CD4-positive, alpha-beta T cell (primary cell): ENCODE data around the gene ATOX1. TPM values are rescaled to one million over a fixed set of nuclear protein-coding genes. Genes with fewer than 3 reads are reported as not detected.
"Not testable (repeated sequence)": the region's sequence is repeated elsewhere in the genome, so short reads cannot be mapped to it uniquely, and the experiment has no call there.

Experiments used
- ATAC-seq: fragments of 200-7000 bp; cut with Tn5 transposase; one replicate; pipeline ENCODE4 v1.10.0; 2022; ENCODE audit warnings: mild to moderate bottlenecking; ENCODE audit not compliant: poor library complexity
- CTCF ChIA-PET: fragments of 350-600 bp; sonication (Branson Sonifier 250); formaldehyde crosslinking; loops from one replicate; lab custom pipeline; 2021; ENCODE audit warnings: antibody characterized with exemption, inconsistent platforms; lab: Charles Lee
- POLR2A ChIA-PET: fragments of 350-600 bp; sonication (Branson Sonifier 250); formaldehyde crosslinking; loops from one replicate; lab custom pipeline; 2021; ENCODE audit warnings: antibody characterized with exemption, inconsistent platforms; lab: Charles Lee
- DNase-seq, 14 experiments: peaks; one replicate each; pipeline ENCODE4 v3.0.0-alpha.2; 2013 to 2020; ENCODE audit warnings: mixed read lengths in 2 of 14
- H3K27ac ChIP-seq, 2 donors: one replicate each; pipeline versions ENCODE4 v1.5.1 to v1.7.0; 2013; ENCODE audit warnings: low read length in 2 of 2, low read depth in 1 of 2, mild to moderate bottlenecking in 1 of 2
- H3K27me3 ChIP-seq, 2 experiments: 1 replicate in 1 of 2; 2 replicates in 1 of 2; pipeline versions ENCODE4 v1.6.1 to v1.7.0; 2013; ENCODE audit warnings: low read length in 2 of 2, control low read depth in 1 of 2, mild to moderate bottlenecking in 1 of 2, moderate library complexity in 1 of 2; ENCODE audit not compliant: insufficient read depth in 2 of 2, control insufficient read depth in 1 of 2
- H3K36me3 ChIP-seq: one replicate; pipeline ENCODE4 v1.6.1; 2013; ENCODE audit warnings: low read length, control low read depth; ENCODE audit not compliant: insufficient read depth
- H3K4me1 ChIP-seq: one replicate; pipeline ENCODE4 v1.6.1; 2013; ENCODE audit warnings: low read length, control low read depth; ENCODE audit not compliant: insufficient read depth
- H3K4me3 ChIP-seq: one replicate; pipeline ENCODE4 v1.5.1; 2013; ENCODE audit warnings: mild to moderate bottlenecking, low read length, moderate library complexity
- H3K9me3 ChIP-seq, 2 experiments: 1 replicate in 1 of 2; 2 replicates in 1 of 2; pipeline versions ENCODE4 v1.6.1 to v1.7.0; 2013; ENCODE audit warnings: low read length in 2 of 2, mild to moderate bottlenecking in 2 of 2, control low read depth in 1 of 2, moderate library complexity in 1 of 2; ENCODE audit not compliant: control insufficient read depth in 1 of 2, insufficient read depth in 1 of 2
- H3K27ac Mint-ChIP-seq: one replicate; pipeline ENCODE4 v1.8.0; 2020; ENCODE audit warnings: mixed read lengths
- H3K27me3 Mint-ChIP-seq: one replicate; pipeline ENCODE4 v1.8.0; 2021; ENCODE audit warnings: mixed read lengths
- H3K36me3 Mint-ChIP-seq: one replicate; pipeline ENCODE4 v1.8.0; 2021; ENCODE audit warnings: low read depth, mixed read lengths
- H3K4me1 Mint-ChIP-seq: one replicate; pipeline ENCODE4 v1.8.0; 2021; ENCODE audit warnings: low read depth, mixed read lengths
- H3K4me3 Mint-ChIP-seq: one replicate; pipeline ENCODE4 v1.8.0; 2020; ENCODE audit warnings: mild to moderate bottlenecking, mixed read lengths
- H3K9me3 Mint-ChIP-seq: one replicate; pipeline ENCODE4 v1.8.0; 2020; ENCODE audit warnings: mixed read lengths
- CTCF ChIP-seq: fragments of 200-600 bp; IDR thresholded peaks from one replicate; pipeline ENCODE4 v1.8.0; 2022; ENCODE audit warnings: antibody characterized with exemption, mild to moderate bottlenecking
- intact Hi-C, 2 experiments: fragments of 100-400 bp; cut with DNase I in 1 of 2; cut with micrococcal nuclease in 1 of 2; formaldehyde crosslinking; loops; one replicate each; pipeline versions ENCODE4 v1.15.1 to v1.9.0; 2023 to 2025; cut with DNase I, micrococcal nuclease
- total RNA-seq, 174 experiments: library from RNA in 2 of 174; stranded (reverse) in 2 of 174; gene quantifications; one replicate each; pipeline ENCODE4 v1.2.3 and lab custom pipeline; 2021 to 2026

The ATOX1 gene
- total RNA-seq, 2 experiments from 2014 or later: 11.2 to 13.3 TPM

GRCh38 chr5:151734064-151734408 lies 24.4 kb downstream of the ATOX1 start:
- ATAC-seq: no peak

GRCh38 chr5:151733358-151734063 lies 24.9 kb downstream of the ATOX1 start:
- no peaks in the 10 kb centered on the region for H3K4me1 Mint-ChIP-seq
- no peak for TF ChIP-seq CTCF
- Histone ChIP-seq H3K27ac (no peak overlapping the region), H3K4me3 (no peak overlapping the region), H3K27me3 (no peaks in the 10 kb centered on the region), H3K4me1 (no peaks in the 10 kb centered on the region), H3K9me3 (peaks cover 3 to 5% of the 10 kb centered on the region in 2 experiments), H3K36me3 (peaks cover 17% of the 10 kb centered on the region)
- H3K9me3 Mint-ChIP-seq: peaks cover 2% of the 10 kb centered on the region
- intact Hi-C loops: no loop called here
- ChIA-PET POLR2A (no interaction called here), CTCF (no interaction called here)
- ATAC-seq (no peak), DNase-seq (no peak)
- H3K27ac Mint-ChIP-seq: no peak overlapping the region
- H3K4me3 Mint-ChIP-seq: no peak overlapping the region
- H3K36me3 Mint-ChIP-seq: peaks cover 42% of the 10 kb centered on the region
- H3K27me3 Mint-ChIP-seq: no peaks in the 10 kb centered on the region

More at GRCh38 chr5:151734064-151734408, 24.4 kb downstream of the ATOX1 start:
- Mint-ChIP-seq H3K9me3 (peaks cover 2% of the 10 kb centered on the region), H3K4me3 (no peak overlapping the region), H3K27me3 (no peaks in the 10 kb centered on the region), H3K27ac (no peak overlapping the region), H3K36me3 (peaks cover 41% of the 10 kb centered on the region), H3K4me1 (no peaks in the 10 kb centered on the region)
- H3K4me1 ChIP-seq: no peaks in the 10 kb centered on the region
- ChIA-PET POLR2A (no interaction called here), CTCF (no interaction called here)
- H3K9me3 ChIP-seq: peaks cover 2 to 3% of the 10 kb centered on the region in 2 experiments
- no peaks in the 10 kb centered on the region for H3K27me3 ChIP-seq
- H3K4me3 ChIP-seq: no peak overlapping the region
- H3K27ac ChIP-seq: no peak overlapping the region
- TF ChIP-seq CTCF: no peak
- H3K36me3 ChIP-seq: peaks cover 17% of the 10 kb centered on the region
- no peak for DNase-seq
- intact Hi-C loops: no loop called here

DNA sequence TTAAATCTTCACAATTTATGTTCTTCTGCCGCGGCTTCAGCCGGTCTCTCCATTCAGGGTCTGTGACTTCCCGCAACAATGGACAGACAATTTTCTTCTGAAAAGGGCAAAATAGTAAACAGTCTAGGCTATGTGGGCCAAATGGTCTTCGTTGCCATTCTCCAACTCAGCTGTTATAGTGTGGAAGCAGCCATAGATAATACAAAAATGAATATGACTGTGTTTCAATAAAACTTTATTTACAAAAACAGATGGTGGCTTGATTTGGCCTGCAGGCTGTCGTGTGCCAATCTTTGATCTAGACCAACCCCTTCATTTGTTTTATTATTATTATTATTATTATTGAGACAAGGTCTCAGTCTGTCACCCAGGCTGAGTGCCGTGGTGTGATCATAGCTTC lies 28.1 kb downstream of the ATOX1 start:
- no peak for ATAC-seq
- H3K4me1 Mint-ChIP-seq: no peaks in the 10 kb centered on the region
- no peaks in the 10 kb centered on the region for H3K4me1 ChIP-seq
- no peak for TF ChIP-seq CTCF
- H3K9me3 Mint-ChIP-seq: peaks cover 2% of the 10 kb centered on the region
- H3K9me3 ChIP-seq: peaks cover 3 to 5% of the 10 kb centered on the region in 2 experiments
- ChIA-PET POLR2A (interaction anchor here (0.9 kb wide), 1 partner anchor 41 kb away, joined by 4 read pairs; no protein-coding TSS in a partner anchor), CTCF (no interaction called here)
- H3K27ac ChIP-seq: no peak overlapping the region
- no peak overlapping the region for H3K27ac Mint-ChIP-seq
- peaks cover 8% of the 10 kb centered on the region for H3K36me3 ChIP-seq
- intact Hi-C loops: no loop called here
- H3K36me3 Mint-ChIP-seq: peaks cover 39% of the 10 kb centered on the region
- no peak overlapping the region for H3K4me3 Mint-ChIP-seq
- H3K27me3 Mint-ChIP-seq: no peaks in the 10 kb centered on the region
- DNase-seq: no peak
- H3K27me3 ChIP-seq: no peaks in the 10 kb centered on the region
- H3K4me3 ChIP-seq: no peak overlapping the region

- H3K27ac Mint-ChIP-seq, H3K4me3 ChIP-seq, intact Hi-C loops, H3K9me3 Mint-ChIP-seq, CTCF ChIA-PET, H3K4me3 Mint-ChIP-seq, H3K27me3 Mint-ChIP-seq, H3K4me1 ChIP-seq, POLR2A ChIA-PET, H3K9me3 ChIP-seq, H3K4me1 Mint-ChIP-seq, H3K27me3 ChIP-seq, H3K27ac ChIP-seq, H3K36me3 ChIP-seq, DNase-seq, ATAC-seq: not testable (repeated sequence)
- H3K36me3 Mint-ChIP-seq: peaks cover 39% of the 10 kb centered on the region
These were observed 28.8 kb downstream of the ATOX1 start for GRCh38 chr5:151729597-151729996.
